Glomerular endothelial cell (primary cell): Measurements from ENCODE around the gene EIPR1. TPM values are rescaled to one million over a fixed set of nuclear protein-coding genes. Genes with fewer than 3 reads are reported as not detected.

ENCODE experiments used
- DNase-seq: peaks from one replicate; pipeline ENCODE4 v3.0.0-alpha.2; 2011; ENCODE audit warnings: low read depth, low spot score; ENCODE audit errors: extremely low read depth
- total RNA-seq: library from RNA; depleted of rRNA; stranded (reverse); fragments of >200 nt; gene quantifications from 2 replicates; pipeline ENCODE4 v1.2.3, GENCODE V29; 2015

EIPR1 gene
- total RNA-seq, 1 donor from 2014 or later, result 40.7 TPM

- DNase-seq, result no peak
These were observed 52.0 kb downstream of the EIPR1 start for GRCh38 chr2:3325458-3326181.

GRCh38 chr2:3324404-3325281, 53.0 kb downstream of the EIPR1 start:
- DNase-seq, result no peak

- DNase-seq, result no peak
These were observed 53.6 kb downstream of the EIPR1 start for GRCh38 chr2:3324036-3324386.

- DNase-seq, result no peak
These were observed 54.1 kb downstream of the EIPR1 start for GRCh38 chr2:3323360-3324035.

GRCh38 chr2:3322311-3322970, 55.2 kb downstream of the EIPR1 start:
- DNase-seq, result no peak

- no peak for DNase-seq
These were observed 55.8 kb downstream of the EIPR1 start for GRCh38 chr2:3321825-3322224.

GRCh38 chr2:3320910-3321605, 56.6 kb downstream of the EIPR1 start:
- no peak for DNase-seq

GRCh38 chr2:3319745-3320566, 57.7 kb downstream of the EIPR1 start:
- DNase-seq, result no peak

- DNase-seq, result no peak
These were observed 58.5 kb downstream of the EIPR1 start for GRCh38 chr2:3319134-3319533.

GRCh38 chr2:3317871-3318590, 59.6 kb downstream of the EIPR1 start:
- DNase-seq, result no peak

- no peak for DNase-seq
These were observed 60.3 kb downstream of the EIPR1 start for GRCh38 chr2:3317277-3317685.

- no peak for DNase-seq
These were observed 61.0 kb downstream of the EIPR1 start for GRCh38 chr2:3316456-3317276.

- no peak for DNase-seq
These were observed 63.0 kb downstream of the EIPR1 start for GRCh38 chr2:3314626-3315025.

- DNase-seq, result no peak
These were observed 63.7 kb downstream of the EIPR1 start for GRCh38 chr2:3313781-3314375.

- no peak for DNase-seq
These were observed 64.9 kb downstream of the EIPR1 start for GRCh38 chr2:3312576-3313345.

- no peak for DNase-seq
These were observed 66.0 kb downstream of the EIPR1 start for GRCh38 chr2:3311601-3312000.
